H9 (cell line): ENCODE measurements around the gene SERPINA10. TPM values are rescaled to one million over a fixed set of nuclear protein-coding genes. Genes with fewer than 3 reads are reported as not detected.

Experiments
- DNase-seq: peaks from one replicate; pipeline ENCODE4 v3.0.0-alpha.2; 2017
- H2AFZ ChIP-seq: one replicate; pipeline ENCODE4 v1.6.1; 2013; ENCODE audit warnings: mild to moderate bottlenecking, low read length, control low read depth, moderate library complexity
- H2AK5ac ChIP-seq: 2 replicates; pipeline ENCODE4 v1.6.1; 2013; ENCODE audit warnings: low read length, control low read depth, mixed read lengths; ENCODE audit not compliant: insufficient read length
- H2BK120ac ChIP-seq: one replicate; pipeline ENCODE4 v1.6.1; 2013; ENCODE audit warnings: low read depth, mild to moderate bottlenecking, low read length, control low read depth, inconsistent platforms; ENCODE audit not compliant: poor library complexity, severe bottlenecking
- H2BK12ac ChIP-seq: 2 replicates; pipeline ENCODE4 v1.6.1; 2013; ENCODE audit warnings: low read length, control low read depth, mixed read lengths, low read depth; ENCODE audit not compliant: insufficient read length
- H2BK15ac ChIP-seq: 2 replicates; pipeline ENCODE4 v1.6.1; 2013; ENCODE audit warnings: low read depth, low read length, control low read depth
- H2BK20ac ChIP-seq: one replicate; pipeline ENCODE4 v1.6.1; 2013; ENCODE audit warnings: low read depth, mild to moderate bottlenecking, low read length, control low read depth, inconsistent platforms; ENCODE audit not compliant: poor library complexity, severe bottlenecking
- H2BK5ac ChIP-seq: 2 replicates; pipeline ENCODE4 v1.6.1; 2013; ENCODE audit warnings: low read length, control low read depth, mixed read lengths; ENCODE audit not compliant: insufficient read length
- H3K14ac ChIP-seq: 2 replicates; pipeline ENCODE4 v1.6.1; 2013; ENCODE audit warnings: low read length, control low read depth; ENCODE audit not compliant: insufficient read depth
- H3K18ac ChIP-seq: 2 replicates; pipeline ENCODE4 v1.6.1; 2013; ENCODE audit warnings: low read depth, mild to moderate bottlenecking, mixed read lengths, low read length, control low read depth; ENCODE audit not compliant: insufficient read length
- H3K23ac ChIP-seq: 2 replicates; pipeline ENCODE4 v1.6.1; 2013; ENCODE audit warnings: low read length, control low read depth, mixed read lengths, low read depth; ENCODE audit not compliant: insufficient read length
- H3K23me2 ChIP-seq: 2 replicates; pipeline ENCODE4 v1.6.1; 2013; ENCODE audit warnings: low read depth, mild to moderate bottlenecking, mixed read lengths, low read length, control low read depth; ENCODE audit not compliant: insufficient read length, poor library complexity, severe bottlenecking
- H3K27ac ChIP-seq: 2 replicates; pipeline ENCODE4 v1.5.1; 2013; ENCODE audit warnings: low read length, control low read depth, mixed read lengths, low read depth; ENCODE audit not compliant: insufficient read length
- H3K27me3 ChIP-seq: 2 replicates; pipeline ENCODE4 v1.6.1; 2013; ENCODE audit warnings: low read length, control low read depth, inconsistent platforms; ENCODE audit not compliant: insufficient read depth
- H3K4ac ChIP-seq: 2 replicates; pipeline ENCODE4 v1.6.1; 2013; ENCODE audit warnings: low read depth, mild to moderate bottlenecking, control low read depth, inconsistent platforms, low read length, moderate library complexity
- H3K4me1 ChIP-seq: 2 replicates; pipeline ENCODE4 v1.6.1; 2013; ENCODE audit warnings: low read length, control low read depth, inconsistent platforms; ENCODE audit not compliant: insufficient read depth
- H3K4me2 ChIP-seq: 2 replicates; pipeline ENCODE4 v1.6.1; 2013; ENCODE audit warnings: low read length, control low read depth, mixed read lengths; ENCODE audit not compliant: insufficient read length, insufficient read depth
- H3K56ac ChIP-seq: 2 replicates; pipeline ENCODE4 v1.6.1; 2013; ENCODE audit warnings: low read depth, mild to moderate bottlenecking, mixed read lengths, low read length, control low read depth; ENCODE audit not compliant: insufficient read length
- H3K79me1 ChIP-seq: 2 replicates; pipeline ENCODE4 v1.6.1; 2013; ENCODE audit warnings: low read depth, mild to moderate bottlenecking, moderate library complexity, low read length, control low read depth, inconsistent platforms; ENCODE audit not compliant: insufficient read depth, poor library complexity, severe bottlenecking
- H3K79me2 ChIP-seq: 2 replicates; pipeline ENCODE4 v1.6.1; 2013; ENCODE audit warnings: low read length, control low read depth, inconsistent platforms; ENCODE audit not compliant: insufficient read depth
- H3K9ac ChIP-seq: 2 replicates; pipeline ENCODE4 v1.6.1; 2013; ENCODE audit warnings: low read length, control low read depth, mixed read lengths; ENCODE audit not compliant: insufficient read length; ENCODE audit errors: extremely low read depth
- H3K9me3 ChIP-seq: one replicate; pipeline ENCODE4 v1.6.1; 2013; ENCODE audit warnings: low read depth, low read length, inconsistent platforms; ENCODE audit not compliant: control insufficient read depth
- H3T11ph ChIP-seq: one replicate; pipeline ENCODE4 v1.6.1; 2013; ENCODE audit warnings: mild to moderate bottlenecking, low read length, control low read depth, inconsistent platforms
- H4K20me1 ChIP-seq: one replicate; pipeline ENCODE4 v1.6.1; 2013; ENCODE audit not compliant: control insufficient read depth, insufficient read length, insufficient read depth
- H4K5ac ChIP-seq: 2 replicates; pipeline ENCODE4 v1.6.1; 2013; ENCODE audit warnings: low read depth, mild to moderate bottlenecking, mixed read lengths, low read length, control low read depth; ENCODE audit not compliant: insufficient read length
- H4K8ac ChIP-seq: replicated peaks from 2 replicates; pipeline ENCODE4 v1.6.1; 2013; ENCODE audit warnings: low read length, control low read depth, mixed read lengths, low read depth; ENCODE audit not compliant: insufficient read length
- H4K91ac ChIP-seq: 2 replicates; pipeline ENCODE4 v1.6.1; 2013; ENCODE audit warnings: low read depth, mild to moderate bottlenecking, moderate library complexity, mixed read lengths, low read length, control low read depth; ENCODE audit not compliant: insufficient read length
- H3K27ac Mint-ChIP-seq, 3 experiments: 2 replicates in 2 of 3; 3 replicates in 1 of 3; pipeline ENCODE4 v1.8.0; 2020 to 2021; ENCODE audit warnings: mixed read lengths in 3 of 3, mild to moderate bottlenecking in 1 of 3, moderate library complexity in 1 of 3
- H3K27me3 Mint-ChIP-seq: 2 replicates; pipeline ENCODE4 v1.8.0; 2021; ENCODE audit warnings: low read depth, mild to moderate bottlenecking, moderate library complexity, mixed read lengths
- H3K36me3 Mint-ChIP-seq, 3 experiments: 2 replicates in 2 of 3; 3 replicates in 1 of 3; pipeline ENCODE4 v1.8.0; 2020 to 2021; ENCODE audit warnings: low read depth in 3 of 3, mixed read lengths in 3 of 3; ENCODE audit not compliant: insufficient read depth in 1 of 3
- H3K4me1 Mint-ChIP-seq, 2 experiments: 2 replicates each; pipeline ENCODE4 v1.8.0; 2020; ENCODE audit warnings: mixed read lengths in 2 of 2
- H3K4me3 Mint-ChIP-seq, 2 experiments: 2 replicates in 1 of 2; 3 replicates in 1 of 2; pipeline ENCODE4 v1.8.0; 2020 to 2021; ENCODE audit warnings: mild to moderate bottlenecking in 2 of 2, mixed read lengths in 2 of 2, moderate library complexity in 1 of 2
- H3K9me3 Mint-ChIP-seq, 2 experiments: 2 replicates in 1 of 2; 3 replicates in 1 of 2; pipeline ENCODE4 v1.8.0; 2020; ENCODE audit warnings: mild to moderate bottlenecking in 2 of 2, mixed read lengths in 2 of 2, moderate library complexity in 1 of 2
- WGBS: extraction: QIAGEN DNeasy Blood & Tissue Kit; methylation state at CpG from one replicate; pipeline ENCODE4 v1.1.7; 2013; ENCODE audit warnings: missing lambda C conversion rate, low lambda C conversion rate, mixed read lengths; ENCODE audit not compliant: insufficient read length; ENCODE audit errors: extremely low coverage; 5-methylcytosine and 5-hydroxymethylcytosine counted together
- total RNA-seq: library from RNA; stranded (reverse); gene quantifications from 2 replicates; pipeline ENCODE4 v1.2.1, GENCODE V29; 2021
- TF ChIP-seq, protein P1 (sequence below): fragments of 200-600 bp; sonication (generic); conservative IDR thresholded peaks from 3 replicates; pipeline ENCODE4 v1.8.0; 2021; ENCODE audit warnings: antibody characterized with exemption, mild to moderate bottlenecking

The SERPINA10 gene
- total RNA-seq, 1 experiment from 2014 or later: not detected

DNA sequence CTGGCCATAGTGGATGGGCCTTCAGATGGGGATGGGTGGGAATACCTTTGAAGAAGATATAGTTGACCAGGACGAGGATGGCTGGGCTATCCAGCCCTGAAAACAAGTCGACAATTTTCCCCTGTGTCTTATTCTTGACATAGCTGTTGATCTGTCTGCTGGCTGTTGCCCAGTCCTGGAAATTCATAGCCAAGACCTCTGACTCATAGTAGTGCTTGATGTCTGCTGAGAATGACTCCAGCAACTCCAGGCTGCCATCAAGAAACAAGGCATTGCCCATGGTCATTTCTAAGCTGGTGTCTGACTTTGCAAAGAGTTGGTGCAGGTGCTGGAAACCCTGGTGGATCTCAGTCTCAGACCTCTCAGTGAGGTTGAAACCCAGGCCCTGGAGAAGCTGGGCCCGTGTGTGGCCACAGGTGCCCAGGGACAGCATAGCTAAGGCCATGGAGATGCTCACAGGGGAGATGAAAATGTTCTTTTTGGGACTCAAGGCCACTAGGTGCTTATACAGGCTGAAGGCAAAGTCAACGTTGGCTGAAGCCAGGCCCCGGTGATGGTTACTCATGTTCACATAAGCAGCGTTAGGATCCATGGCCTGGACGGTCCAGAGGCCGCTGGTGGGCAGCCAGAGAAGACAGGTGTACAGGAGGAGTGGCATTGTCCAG lies 21.1 kb upstream of the SERPINA10 start:
- Histone ChIP-seq H3K23me2 (no peaks in the 10 kb centered on the region), H2BK15ac (no peak overlapping the region), H3T11ph (no peak overlapping the region), H3K4me2 (no peak overlapping the region), H3K18ac (no peak overlapping the region), H4K5ac (no peak overlapping the region), H4K20me1 (no peaks in the 10 kb centered on the region), H2BK120ac (no peak overlapping the region), H4K91ac (no peak overlapping the region), H3K56ac (no peak overlapping the region), H2AFZ (no peak overlapping the region), H3K4ac (no peak overlapping the region), H3K27ac (no peak overlapping the region), H4K8ac (no peak overlapping the region), H3K4me1 (no peaks in the 10 kb centered on the region), H2BK20ac (no peak overlapping the region), H3K27me3 (no peaks in the 10 kb centered on the region), H2BK12ac (no peak overlapping the region), H2AK5ac (no peak overlapping the region), H3K9me3 (no peaks in the 10 kb centered on the region), H3K14ac (no peak overlapping the region), H3K79me2 (no peaks in the 10 kb centered on the region), H2BK5ac (no peak overlapping the region), H3K9ac (no peak overlapping the region), H3K23ac (no peak overlapping the region), H3K79me1 (no peaks in the 10 kb centered on the region)
- Mint-ChIP-seq H3K9me3 (no peaks in the 10 kb centered on the region), H3K4me3 (no peak overlapping the region), H3K27ac (no peak overlapping the region), H3K4me1 (peaks cover 5 to 6% of the 10 kb centered on the region in 2 experiments; a peak in 2 of 4 replicates), H3K27me3 (peaks cover 2% of the 10 kb centered on the region; the same call in 1 of the 2 replicates), H3K36me3 (no peaks in the 10 kb centered on the region)
- TF ChIP-seq, protein P1, sequence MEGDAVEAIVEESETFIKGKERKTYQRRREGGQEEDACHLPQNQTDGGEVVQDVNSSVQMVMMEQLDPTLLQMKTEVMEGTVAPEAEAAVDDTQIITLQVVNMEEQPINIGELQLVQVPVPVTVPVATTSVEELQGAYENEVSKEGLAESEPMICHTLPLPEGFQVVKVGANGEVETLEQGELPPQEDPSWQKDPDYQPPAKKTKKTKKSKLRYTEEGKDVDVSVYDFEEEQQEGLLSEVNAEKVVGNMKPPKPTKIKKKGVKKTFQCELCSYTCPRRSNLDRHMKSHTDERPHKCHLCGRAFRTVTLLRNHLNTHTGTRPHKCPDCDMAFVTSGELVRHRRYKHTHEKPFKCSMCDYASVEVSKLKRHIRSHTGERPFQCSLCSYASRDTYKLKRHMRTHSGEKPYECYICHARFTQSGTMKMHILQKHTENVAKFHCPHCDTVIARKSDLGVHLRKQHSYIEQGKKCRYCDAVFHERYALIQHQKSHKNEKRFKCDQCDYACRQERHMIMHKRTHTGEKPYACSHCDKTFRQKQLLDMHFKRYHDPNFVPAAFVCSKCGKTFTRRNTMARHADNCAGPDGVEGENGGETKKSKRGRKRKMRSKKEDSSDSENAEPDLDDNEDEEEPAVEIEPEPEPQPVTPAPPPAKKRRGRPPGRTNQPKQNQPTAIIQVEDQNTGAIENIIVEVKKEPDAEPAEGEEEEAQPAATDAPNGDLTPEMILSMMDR: no peak
- no peak for DNase-seq
- WGBS: no CpG with 5 or more reads among the region's 8 CpGs
